Glutamatergic neuron (in vitro differentiated cells): ENCODE measurements around the gene LAIR2. TPM values are rescaled to one million over a fixed set of nuclear protein-coding genes. Genes with fewer than 3 reads are reported as not detected.

Source experiments
- DNase-seq: peaks from one replicate; pipeline ENCODE4 v3.0.0; 2022
- H3K27ac Mint-ChIP-seq: one replicate; pipeline ENCODE4 v1.8.0; 2020; ENCODE audit warnings: mild to moderate bottlenecking, mixed read lengths, inconsistent platforms; ENCODE audit not compliant: unreplicated experiment
- H3K27me3 Mint-ChIP-seq: one replicate; pipeline ENCODE4 v1.8.0; 2020; ENCODE audit warnings: mild to moderate bottlenecking, moderate library complexity, mixed read lengths, inconsistent platforms; ENCODE audit not compliant: unreplicated experiment
- H3K36me3 Mint-ChIP-seq: one replicate; pipeline ENCODE4 v1.8.0; 2020; ENCODE audit warnings: mild to moderate bottlenecking, mixed read lengths, inconsistent platforms; ENCODE audit not compliant: unreplicated experiment
- H3K4me1 Mint-ChIP-seq: one replicate; pipeline ENCODE4 v1.8.0; 2020; ENCODE audit warnings: mild to moderate bottlenecking, low read depth, mixed read lengths, inconsistent platforms; ENCODE audit not compliant: unreplicated experiment
- H3K4me3 Mint-ChIP-seq: one replicate; pipeline ENCODE4 v1.8.0; 2020; ENCODE audit warnings: mild to moderate bottlenecking, mixed read lengths, inconsistent platforms; ENCODE audit not compliant: unreplicated experiment
- H3K9me3 Mint-ChIP-seq: one replicate; pipeline ENCODE4 v1.8.0; 2020; ENCODE audit warnings: mild to moderate bottlenecking, moderate library complexity, mixed read lengths, inconsistent platforms; ENCODE audit not compliant: unreplicated experiment
- long read RNA-seq: library from polyadenylated mRNA; unstranded; transcript quantifications from one replicate; pipeline ENCODE4 v2.0.0, GENCODE V29; 2020; ENCODE audit not compliant: unreplicated experiment
- total RNA-seq: library from RNA; stranded (reverse); fragmentation: NEBNext Ultra II Directional; extraction: Animal tissue kit (Norgen Biotek cat#: 25700); gene quantifications from one replicate; pipeline ENCODE4 v1.2.1, GENCODE V29; 2021; ENCODE audit not compliant: unreplicated experiment
- TF ChIP-seq, protein P1 (sequence below): fragments of 200-600 bp; sonication (generic); IDR thresholded peaks from one replicate; pipeline ENCODE4 v1.5.0; 2021; ENCODE audit not compliant: partially characterized antibody, unreplicated experiment

The LAIR2 gene, protein sequence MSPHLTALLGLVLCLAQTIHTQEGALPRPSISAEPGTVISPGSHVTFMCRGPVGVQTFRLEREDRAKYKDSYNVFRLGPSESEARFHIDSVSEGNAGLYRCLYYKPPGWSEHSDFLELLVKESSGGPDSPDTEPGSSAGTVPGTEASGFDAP
- total RNA-seq = not detected
- long read RNA-seq = 0 reads

DNA sequence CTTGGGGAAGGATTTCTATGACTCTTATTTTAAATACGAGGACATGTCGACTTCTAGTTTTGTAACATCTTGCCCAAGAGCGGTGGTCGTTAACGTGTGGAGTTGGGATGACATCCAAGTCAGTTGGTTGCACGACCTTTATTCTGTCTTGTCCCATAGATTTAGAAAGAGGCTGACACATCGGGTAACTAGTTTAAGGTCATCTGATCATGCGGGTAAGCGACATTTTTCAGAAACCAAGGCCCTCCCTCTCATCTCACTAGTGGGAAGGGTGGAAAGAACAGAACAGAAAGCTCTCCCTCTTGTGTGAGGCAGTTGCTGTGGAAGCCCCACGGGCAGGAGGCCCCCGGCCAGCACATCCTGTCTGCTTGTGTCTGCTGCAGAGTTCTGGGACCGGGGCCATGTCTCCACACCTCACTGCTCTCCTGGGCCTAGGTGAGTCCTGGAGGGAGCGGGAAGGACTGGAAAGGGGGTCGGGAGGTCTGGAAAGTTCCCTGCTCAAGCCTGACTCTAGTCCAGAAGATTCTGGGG, at the start of gene LAIR2:
TSS of gene LAIR2 (plus strand) at position 314 of the 531 bp plus-strand sequence. CDS start at position 402, 88 bp downstream.
- no peaks in the 10 kb centered on the region for H3K9me3 Mint-ChIP-seq
- TF ChIP-seq, protein P1, sequence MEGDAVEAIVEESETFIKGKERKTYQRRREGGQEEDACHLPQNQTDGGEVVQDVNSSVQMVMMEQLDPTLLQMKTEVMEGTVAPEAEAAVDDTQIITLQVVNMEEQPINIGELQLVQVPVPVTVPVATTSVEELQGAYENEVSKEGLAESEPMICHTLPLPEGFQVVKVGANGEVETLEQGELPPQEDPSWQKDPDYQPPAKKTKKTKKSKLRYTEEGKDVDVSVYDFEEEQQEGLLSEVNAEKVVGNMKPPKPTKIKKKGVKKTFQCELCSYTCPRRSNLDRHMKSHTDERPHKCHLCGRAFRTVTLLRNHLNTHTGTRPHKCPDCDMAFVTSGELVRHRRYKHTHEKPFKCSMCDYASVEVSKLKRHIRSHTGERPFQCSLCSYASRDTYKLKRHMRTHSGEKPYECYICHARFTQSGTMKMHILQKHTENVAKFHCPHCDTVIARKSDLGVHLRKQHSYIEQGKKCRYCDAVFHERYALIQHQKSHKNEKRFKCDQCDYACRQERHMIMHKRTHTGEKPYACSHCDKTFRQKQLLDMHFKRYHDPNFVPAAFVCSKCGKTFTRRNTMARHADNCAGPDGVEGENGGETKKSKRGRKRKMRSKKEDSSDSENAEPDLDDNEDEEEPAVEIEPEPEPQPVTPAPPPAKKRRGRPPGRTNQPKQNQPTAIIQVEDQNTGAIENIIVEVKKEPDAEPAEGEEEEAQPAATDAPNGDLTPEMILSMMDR = no peak
- no peak within 1 kb of the TSS for H3K4me3 Mint-ChIP-seq
- no peaks in the 10 kb centered on the region for H3K27me3 Mint-ChIP-seq
- H3K27ac Mint-ChIP-seq = no peak within 1 kb of the TSS
- no peaks in the 10 kb centered on the region for H3K36me3 Mint-ChIP-seq
- DNase-seq = no peak
- no peaks in the 10 kb centered on the region for H3K4me1 Mint-ChIP-seq

DNA sequence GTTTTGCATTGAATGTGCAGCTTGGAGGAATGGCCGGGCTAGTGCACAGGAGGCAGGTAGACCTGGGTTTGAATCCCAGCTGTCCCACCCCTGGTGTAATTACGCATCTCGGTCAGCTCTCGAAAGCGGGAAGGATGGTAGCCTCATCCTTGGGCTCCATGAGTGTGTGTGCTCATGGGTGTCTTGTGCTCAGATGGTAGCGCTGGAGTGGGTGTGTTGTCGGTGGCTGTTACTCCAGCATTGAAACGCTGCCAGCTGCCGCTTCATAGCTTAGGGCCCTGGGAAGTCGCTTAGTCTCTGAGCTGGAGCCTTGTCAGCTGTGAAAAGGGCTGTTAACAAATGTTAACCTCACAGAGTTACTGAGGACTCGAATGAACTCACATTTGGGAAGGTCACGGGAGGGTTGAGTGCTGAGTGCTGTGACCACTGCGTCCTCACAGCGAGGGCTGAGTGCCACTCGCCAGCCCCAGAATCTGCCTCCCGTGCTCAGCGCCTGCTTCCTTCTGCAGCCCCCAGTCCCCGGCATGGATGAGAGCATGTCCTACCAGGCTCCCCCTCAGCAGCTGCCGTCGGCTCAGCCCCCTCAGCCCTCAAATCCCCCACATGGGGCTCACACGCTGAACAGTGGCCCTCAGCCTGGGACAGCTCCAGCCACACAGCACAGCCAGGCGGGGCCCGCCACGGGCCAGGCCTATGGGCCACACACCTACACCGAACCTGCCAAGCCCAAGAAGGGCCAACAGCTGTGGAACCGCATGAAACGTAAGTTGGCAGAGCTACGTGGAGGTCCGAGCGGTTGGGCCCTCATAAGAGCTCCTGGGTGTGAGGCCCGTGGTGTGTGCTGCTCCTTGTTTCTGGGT, 48.5 kb upstream of the LAIR2 start:
- TF ChIP-seq, protein P1 = no peak
- H3K36me3 Mint-ChIP-seq = peaks cover 12% of the 10 kb centered on the region
- H3K9me3 Mint-ChIP-seq = peaks cover 28% of the 10 kb centered on the region
- H3K27me3 Mint-ChIP-seq = peaks cover 20% of the 10 kb centered on the region
- DNase-seq = no peak
- no peak overlapping the region for H3K27ac Mint-ChIP-seq
- H3K4me3 Mint-ChIP-seq = no peak overlapping the region
- peaks cover 7% of the 10 kb centered on the region for H3K4me1 Mint-ChIP-seq

DNA sequence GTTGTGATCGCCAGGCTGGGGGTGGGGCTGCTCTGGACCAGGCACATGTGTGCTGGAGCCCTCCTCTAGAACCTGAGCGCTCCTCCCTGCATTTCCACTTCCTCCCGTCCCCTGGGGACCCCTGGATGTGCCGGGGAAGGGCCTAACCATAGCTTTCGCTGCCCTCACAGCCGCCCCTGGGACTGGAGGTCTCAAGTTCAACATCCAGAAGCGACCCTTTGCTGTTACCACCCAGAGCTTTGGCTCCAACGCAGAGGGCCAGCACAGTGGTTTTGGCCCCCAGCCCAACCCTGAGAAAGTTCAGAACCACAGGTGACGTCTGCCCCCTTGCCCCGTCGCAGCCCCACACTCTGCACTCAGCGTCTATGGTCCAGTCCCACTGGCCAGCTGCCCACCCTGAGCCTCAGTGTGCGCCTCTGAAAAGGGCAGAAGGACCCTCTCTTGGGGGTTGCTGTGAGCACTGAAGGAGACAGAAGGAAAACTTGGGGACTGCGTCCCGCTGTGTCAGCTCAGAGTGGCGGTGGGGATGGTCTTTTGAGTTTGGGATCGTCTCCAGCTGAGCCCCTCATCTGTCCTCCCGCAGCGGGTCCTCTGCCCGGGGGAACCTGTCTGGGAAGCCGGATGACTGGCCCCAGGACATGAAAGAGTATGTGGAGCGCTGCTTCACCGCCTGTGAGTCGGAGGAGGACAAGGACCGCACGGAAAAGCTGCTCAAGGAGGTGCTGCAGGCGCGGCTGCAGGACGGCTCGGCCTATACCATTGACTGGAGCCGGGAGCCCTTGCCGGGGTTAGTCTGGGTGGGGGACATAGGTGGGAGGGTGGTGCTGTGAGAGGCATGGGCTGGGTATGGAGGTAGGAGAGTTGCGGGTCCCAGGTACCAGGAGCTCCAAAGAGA, 47.6 kb upstream of the LAIR2 start:
- DNase-seq = no peak
- TF ChIP-seq, protein P1 = no peak
- Mint-ChIP-seq H3K27ac (no peak overlapping the region), H3K9me3 (peaks cover 24% of the 10 kb centered on the region), H3K36me3 (peaks cover 8% of the 10 kb centered on the region), H3K27me3 (peaks cover 15% of the 10 kb centered on the region), H3K4me1 (peaks cover 7% of the 10 kb centered on the region), H3K4me3 (no peak overlapping the region)

DNA sequence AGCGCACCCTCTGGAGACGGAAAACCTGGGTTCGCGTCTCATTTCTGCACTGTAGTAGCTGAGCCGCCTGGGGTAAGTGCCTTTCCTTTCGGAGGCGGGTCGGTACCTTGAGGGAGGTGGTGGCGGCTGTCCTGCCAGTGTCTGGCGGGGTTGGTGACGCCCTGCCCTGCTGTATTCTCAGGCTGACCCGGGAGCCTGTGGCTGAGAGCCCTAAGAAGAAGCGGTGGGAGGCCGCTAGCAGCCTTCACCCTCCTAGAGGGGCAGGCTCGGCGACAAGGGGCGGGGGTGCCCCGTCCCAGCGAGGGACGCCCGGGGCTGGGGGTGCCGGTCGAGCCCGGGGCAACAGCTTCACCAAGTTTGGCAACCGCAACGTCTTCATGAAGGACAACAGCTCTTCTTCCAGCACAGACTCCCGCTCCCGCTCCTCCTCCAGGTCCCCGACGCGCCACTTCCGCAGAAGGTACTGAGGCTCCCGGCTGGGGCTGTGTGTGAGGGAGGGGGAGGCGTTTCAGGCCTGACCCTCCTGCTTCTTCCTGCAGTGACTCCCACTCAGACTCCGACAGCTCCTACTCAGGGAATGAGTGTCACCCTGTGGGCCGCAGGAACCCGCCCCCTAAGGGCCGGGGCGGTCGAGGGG, 46.7 kb upstream of the LAIR2 start:
- peaks cover 13% of the 10 kb centered on the region for H3K27me3 Mint-ChIP-seq

More for the DNA sequence above, 46.7 kb upstream of the LAIR2 start:
- no peak overlapping the region for H3K4me3 Mint-ChIP-seq
- TF ChIP-seq, protein P1 = no peak
- peaks cover 2% of the 10 kb centered on the region for H3K4me1 Mint-ChIP-seq
- peaks cover 5% of the 10 kb centered on the region for H3K36me3 Mint-ChIP-seq
- DNase-seq = no peak
- peaks cover 15% of the 10 kb centered on the region for H3K9me3 Mint-ChIP-seq
- H3K27ac Mint-ChIP-seq = no peak overlapping the region
